Mucosa of stomach (tissue), 1 donor: ENCODE data around the gene GPR139.

Source experiments
- H3K27me3 ChIP-seq: one replicate; pipeline ENCODE4 v1.7.0; 2013; ENCODE audit warnings: mild to moderate bottlenecking, low read length; ENCODE audit not compliant: control insufficient read depth, insufficient read depth
- H3K36me3 ChIP-seq: one replicate; pipeline ENCODE4 v1.7.0; 2013; ENCODE audit warnings: low read length; ENCODE audit not compliant: control insufficient read depth, insufficient read depth
- H3K4me1 ChIP-seq: one replicate; pipeline ENCODE4 v1.7.0; 2013; ENCODE audit warnings: mild to moderate bottlenecking, low read length; ENCODE audit not compliant: control insufficient read depth, insufficient read depth
- H3K4me3 ChIP-seq: one replicate; pipeline ENCODE4 v1.7.0; 2013; ENCODE audit warnings: low read length
- H3K9ac ChIP-seq: one replicate; pipeline ENCODE4 v1.7.0; 2013; ENCODE audit warnings: mild to moderate bottlenecking, low read length, moderate library complexity
- H3K9me3 ChIP-seq: one replicate; pipeline ENCODE4 v1.7.0; 2013; ENCODE audit warnings: mild to moderate bottlenecking, low read length, moderate library complexity; ENCODE audit not compliant: control insufficient read depth
- donor health status: Pancreatic carcinoma.

The GPR139 gene

DNA sequence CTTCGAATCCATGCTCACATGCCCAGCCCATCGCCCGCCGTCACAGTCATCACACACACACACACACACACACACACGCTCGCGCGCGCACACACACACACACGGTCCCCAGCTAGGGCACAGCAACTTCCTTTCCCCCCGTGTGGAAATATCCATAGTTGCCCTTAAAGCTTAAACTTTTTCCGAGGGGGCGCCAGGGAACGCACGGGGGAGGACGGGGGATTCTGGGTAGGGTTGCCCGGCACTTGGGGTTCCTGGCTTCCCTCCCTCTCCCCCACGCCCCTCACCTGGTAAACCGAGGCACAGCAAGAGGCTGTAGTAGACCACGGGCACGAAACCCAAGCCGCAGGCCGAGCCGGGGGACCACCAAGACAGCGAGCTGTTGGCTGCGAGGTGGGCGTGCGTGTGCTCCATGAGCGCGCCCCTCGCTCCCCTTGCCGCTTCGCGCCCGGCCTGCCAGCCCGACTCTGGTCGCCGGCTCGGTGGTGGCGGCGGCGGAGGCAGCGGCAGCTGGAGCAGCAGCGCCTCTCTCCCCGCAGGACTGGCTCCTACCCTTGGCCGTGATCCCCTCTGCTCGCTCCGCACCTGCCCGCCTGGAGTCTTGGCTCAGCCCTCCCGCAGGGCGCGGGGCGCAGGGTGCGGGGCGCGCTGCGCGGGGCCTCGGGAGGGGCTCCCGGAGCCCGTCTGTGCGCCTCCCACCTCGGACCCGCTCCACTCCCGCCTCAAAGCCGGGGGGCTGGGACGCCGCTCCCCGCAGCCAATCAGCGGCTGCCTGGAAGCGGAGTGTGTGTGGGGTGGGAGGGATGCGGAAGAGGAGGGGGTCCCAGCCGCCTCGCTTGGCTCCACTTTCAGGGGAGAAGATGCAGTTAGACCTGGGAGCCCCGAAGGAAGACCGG is at the start of gene GPR139:
GPR139 (minus strand) TSS at position 688 of the 896 bp plus-strand sequence; CDS start at position 414, 274 bp downstream.
- no peak within 1 kb of the TSS for H3K9ac ChIP-seq
- H3K4me3 ChIP-seq: no peak within 1 kb of the TSS
- no peaks in the 10 kb centered on the region for H3K4me1 ChIP-seq
- H3K27me3 ChIP-seq: peaks cover 29% of the 10 kb centered on the region
- H3K9me3 ChIP-seq: no peaks in the 10 kb centered on the region
- no peaks in the 10 kb centered on the region for H3K36me3 ChIP-seq

DNA sequence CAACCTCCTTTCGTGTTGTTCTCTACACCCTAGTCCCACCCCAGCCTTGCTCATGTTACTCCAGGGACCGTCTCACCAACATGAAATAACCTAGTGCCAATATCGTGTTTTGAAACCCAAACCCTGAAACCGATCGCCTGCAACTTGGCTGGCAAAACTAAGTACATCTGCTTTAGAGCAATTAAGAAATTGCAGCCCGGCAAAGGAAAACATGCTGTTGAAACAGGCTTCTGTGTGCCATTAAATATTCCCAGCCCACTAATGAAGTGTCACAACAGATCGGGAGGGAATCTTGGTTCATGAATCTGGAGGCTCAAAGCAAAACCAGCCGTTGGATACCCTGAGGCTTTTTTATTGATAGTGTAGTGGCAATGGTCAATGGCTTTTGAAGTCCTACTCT is 48.3 kb upstream of the GPR139 start:
- Histone ChIP-seq H3K9me3 (no peaks in the 10 kb centered on the region), H3K4me3 (no peak overlapping the region), H3K4me1 (no peaks in the 10 kb centered on the region), H3K36me3 (no peaks in the 10 kb centered on the region), H3K27me3 (no peaks in the 10 kb centered on the region), H3K9ac (no peak overlapping the region)

DNA sequence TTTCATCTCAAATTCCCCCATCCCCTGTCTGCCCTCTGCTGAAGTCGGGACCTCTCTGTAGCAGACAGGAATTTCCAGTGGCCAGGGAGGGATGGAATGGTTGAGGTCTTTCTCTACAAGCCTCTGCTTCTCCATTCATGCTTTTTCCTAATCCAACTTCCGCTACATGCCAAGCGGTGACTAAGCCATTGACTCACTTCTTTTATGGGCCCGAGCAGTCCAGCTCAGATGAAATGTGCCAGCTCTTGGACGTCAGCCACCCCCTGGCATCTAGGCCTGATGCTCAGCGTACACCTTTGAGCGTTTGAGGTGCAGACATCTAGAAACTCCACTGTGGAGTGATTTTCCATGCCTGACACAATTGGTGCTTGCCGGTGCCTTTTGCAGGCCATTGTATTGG is 40.7 kb upstream of the GPR139 start:
- no peaks in the 10 kb centered on the region for H3K4me1 ChIP-seq
- no peak overlapping the region for H3K9ac ChIP-seq

DNA sequence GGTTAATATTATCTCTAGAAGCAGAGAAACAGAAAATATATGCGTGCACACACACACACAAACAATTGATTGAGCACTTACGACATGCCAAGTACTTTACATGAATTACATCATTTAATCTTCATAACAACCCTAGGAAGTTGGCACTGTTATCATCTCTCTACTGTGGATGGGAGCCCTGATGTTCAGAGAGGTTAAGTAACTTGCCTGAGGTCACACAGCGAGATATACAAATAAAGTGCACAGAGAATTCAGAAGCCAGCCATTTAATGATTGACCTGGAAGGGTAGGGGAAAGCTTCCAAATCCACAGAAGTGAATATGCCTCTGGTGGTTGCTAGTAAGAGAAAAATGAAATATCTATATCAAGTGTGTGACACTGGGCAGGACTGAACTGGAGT is 37.5 kb upstream of the GPR139 start:
- no peaks in the 10 kb centered on the region for H3K36me3 ChIP-seq
- no peak overlapping the region for H3K9ac ChIP-seq
- H3K27me3 ChIP-seq: peaks cover 3% of the 10 kb centered on the region
- no peaks in the 10 kb centered on the region for H3K4me1 ChIP-seq
- H3K9me3 ChIP-seq: no peaks in the 10 kb centered on the region
- no peak overlapping the region for H3K4me3 ChIP-seq

More for the DNA sequence above, 40.7 kb upstream of the GPR139 start:
- Histone ChIP-seq H3K36me3 (no peaks in the 10 kb centered on the region), H3K9me3 (no peaks in the 10 kb centered on the region), H3K27me3 (no peaks in the 10 kb centered on the region), H3K4me3 (no peak overlapping the region)

DNA sequence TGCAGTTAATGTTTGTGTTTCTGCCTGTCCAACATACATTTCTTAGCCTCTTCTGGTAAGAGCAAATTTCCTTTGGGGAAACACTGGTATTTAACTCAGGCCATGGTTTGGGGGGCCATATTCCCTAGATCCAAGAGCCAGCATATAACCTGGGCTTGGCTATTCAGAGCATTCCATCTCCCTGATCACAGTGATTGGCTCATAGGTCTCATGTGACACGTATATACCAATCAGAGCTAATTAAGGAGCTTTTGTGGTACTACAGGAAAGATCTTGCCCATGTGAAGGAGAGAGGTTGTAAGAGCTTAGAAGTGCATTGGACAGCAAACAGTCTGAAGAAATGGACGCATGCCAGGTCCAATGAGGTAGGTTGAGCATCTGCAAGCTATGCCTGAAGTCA is 33.4 kb upstream of the GPR139 start:
- Histone ChIP-seq H3K9ac (no peak overlapping the region), H3K27me3 (peaks cover 3% of the 10 kb centered on the region), H3K9me3 (no peaks in the 10 kb centered on the region), H3K4me3 (no peak overlapping the region), H3K4me1 (no peaks in the 10 kb centered on the region), H3K36me3 (no peaks in the 10 kb centered on the region)

GRCh38 chr16:20104563-20105183 is 31.0 kb upstream of the GPR139 start:
- Histone ChIP-seq H3K4me3 (no peak overlapping the region), H3K27me3 (peaks cover 3% of the 10 kb centered on the region), H3K9me3 (no peaks in the 10 kb centered on the region), H3K36me3 (no peaks in the 10 kb centered on the region), H3K9ac (no peak overlapping the region), H3K4me1 (no peaks in the 10 kb centered on the region)

GRCh38 chr16:20102521-20102920 is 28.8 kb upstream of the GPR139 start:
- Histone ChIP-seq H3K36me3 (no peaks in the 10 kb centered on the region), H3K9ac (no peak overlapping the region)

GRCh38 chr16:20102021-20102420 is 28.3 kb upstream of the GPR139 start:
- Histone ChIP-seq H3K4me3 (no peak overlapping the region), H3K9me3 (no peaks in the 10 kb centered on the region), H3K4me1 (no peaks in the 10 kb centered on the region), H3K27me3 (peaks cover under 1% of the 10 kb centered on the region), H3K9ac (no peak overlapping the region), H3K36me3 (no peaks in the 10 kb centered on the region)

More at GRCh38 chr16:20102521-20102920, 28.8 kb upstream of the GPR139 start:
- peaks cover 3% of the 10 kb centered on the region for H3K27me3 ChIP-seq
- no peak overlapping the region for H3K4me3 ChIP-seq
- no peaks in the 10 kb centered on the region for H3K4me1 ChIP-seq
- H3K9me3 ChIP-seq: no peaks in the 10 kb centered on the region

DNA sequence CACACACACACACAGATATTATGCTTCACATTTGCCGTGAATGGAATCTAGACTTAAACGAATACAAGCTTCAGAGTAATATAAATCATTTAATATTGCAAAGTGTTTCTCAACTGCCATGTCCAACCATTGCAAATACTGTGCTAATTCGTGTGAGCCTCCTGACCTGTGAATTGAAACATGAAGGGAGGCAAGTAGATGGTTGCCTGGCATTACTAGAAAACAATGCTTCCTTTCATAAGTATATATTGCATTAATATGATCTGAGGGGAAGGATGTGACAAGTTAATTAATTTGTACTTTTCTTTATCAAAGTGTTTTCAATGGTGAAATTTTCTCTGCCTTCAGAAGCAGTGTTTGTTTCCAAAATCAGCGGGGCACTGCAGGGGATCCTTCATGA is 25.7 kb upstream of the GPR139 start:
- no peaks in the 10 kb centered on the region for H3K4me1 ChIP-seq
- H3K36me3 ChIP-seq: no peaks in the 10 kb centered on the region
- H3K27me3 ChIP-seq: no peaks in the 10 kb centered on the region
- H3K9me3 ChIP-seq: no peaks in the 10 kb centered on the region
- H3K4me3 ChIP-seq: no peak overlapping the region
- H3K9ac ChIP-seq: no peak overlapping the region

- no peaks in the 10 kb centered on the region for H3K4me1 ChIP-seq
- no peaks in the 10 kb centered on the region for H3K27me3 ChIP-seq
- H3K4me3 ChIP-seq: no peak overlapping the region
Observed at GRCh38 chr16:20094157-20094556, 20.5 kb upstream of the GPR139 start.

GRCh38 chr16:20089246-20089965 is 15.7 kb upstream of the GPR139 start:
- H3K27me3 ChIP-seq: no peaks in the 10 kb centered on the region

More at GRCh38 chr16:20094157-20094556, 20.5 kb upstream of the GPR139 start:
- no peaks in the 10 kb centered on the region for H3K36me3 ChIP-seq
- no peaks in the 10 kb centered on the region for H3K9me3 ChIP-seq
- H3K9ac ChIP-seq: no peak overlapping the region

More at GRCh38 chr16:20089246-20089965, 15.7 kb upstream of the GPR139 start:
- no peak overlapping the region for H3K4me3 ChIP-seq
- no peaks in the 10 kb centered on the region for H3K9me3 ChIP-seq
- no peak overlapping the region for H3K9ac ChIP-seq
- no peaks in the 10 kb centered on the region for H3K36me3 ChIP-seq
- H3K4me1 ChIP-seq: no peaks in the 10 kb centered on the region
